HG03558 (cell line): ENCODE results near the gene RASA2.

Experiments used
- ATAC-seq: cut with Tn5 transposase; IDR thresholded peaks from one replicate; pipeline ENCODE4 v1.9.1; 2021; ENCODE audit warnings: moderate number of reproducible peaks; ENCODE audit not compliant: unreplicated experiment; ENCODE audit errors: extremely low read depth

Gene RASA2

GRCh38 chr3:141486746-141487520 is at the start of gene RASA2:
RASA2 (plus strand) TSS chr3:141487027; CDS start chr3:141487084, 57 bp downstream.
- peak; percentile 39 for ATAC-seq

GRCh38 chr3:141439589-141439988 is 47.2 kb upstream of the RASA2 start:
- no peak for ATAC-seq

- no peak for ATAC-seq
These were observed 45.9 kb upstream of the RASA2 start for GRCh38 chr3:141440942-141441341.

GRCh38 chr3:141441381-141442364 is 45.2 kb upstream of the RASA2 start:
- peak; percentile 62 for ATAC-seq

- no peak for ATAC-seq
These were observed 44.4 kb upstream of the RASA2 start for GRCh38 chr3:141442446-141442845.

- no peak for ATAC-seq
These were observed 43.9 kb upstream of the RASA2 start for GRCh38 chr3:141442914-141443313.

- ATAC-seq, result no peak
These were observed 42.1 kb upstream of the RASA2 start for GRCh38 chr3:141444586-141445285.

GRCh38 chr3:141445990-141446389 is 40.8 kb upstream of the RASA2 start:
- ATAC-seq, result no peak

- ATAC-seq, result no peak
These were observed 40.1 kb upstream of the RASA2 start for GRCh38 chr3:141446737-141447136.

GRCh38 chr3:141447383-141447782 is 39.4 kb upstream of the RASA2 start:
- no peak for ATAC-seq

GRCh38 chr3:141448606-141449220 is 38.1 kb upstream of the RASA2 start:
- ATAC-seq, result no peak

- no peak for ATAC-seq
These were observed 37.4 kb upstream of the RASA2 start for GRCh38 chr3:141449424-141449823.

- no peak for ATAC-seq
These were observed 36.0 kb upstream of the RASA2 start for GRCh38 chr3:141450727-141451375.

- peak; percentile 64 for ATAC-seq
These were observed 34.8 kb upstream of the RASA2 start for GRCh38 chr3:141452045-141452444.

GRCh38 chr3:141452773-141453172 is 34.1 kb upstream of the RASA2 start:
- ATAC-seq, result no peak

GRCh38 chr3:141454054-141454453 is 32.8 kb upstream of the RASA2 start:
- ATAC-seq, result no peak

GRCh38 chr3:141454906-141455602 is 31.8 kb upstream of the RASA2 start:
- peak; percentile 37 for ATAC-seq

- ATAC-seq, result no peak
These were observed 31.1 kb upstream of the RASA2 start for GRCh38 chr3:141455603-141456300.

GRCh38 chr3:141456301-141456625 is 30.6 kb upstream of the RASA2 start:
- no peak for ATAC-seq
